GM19328 (cell line): Measurements from ENCODE around the gene LDHAL6A.
A peak's percentile ranks its signal among the peaks of the same experiment; 100 is the strongest.

Experiments
- ATAC-seq: cut with Tn5 transposase; IDR thresholded peaks from one replicate; pipeline ENCODE4 v1.9.1; 2021; ENCODE audit warnings: mild to moderate bottlenecking, moderate library complexity; ENCODE audit not compliant: unreplicated experiment

LDHAL6A gene

GRCh38 chr11:18490319-18490718 is 34.7 kb downstream of the LDHAL6A start:
- no peak for ATAC-seq

GRCh38 chr11:18490736-18491485 is 35.3 kb downstream of the LDHAL6A start:
- no peak for ATAC-seq

- no peak for ATAC-seq
Observed at GRCh38 chr11:18491924-18492323, 36.3 kb downstream of the LDHAL6A start.

GRCh38 chr11:18492888-18493287 is 37.2 kb downstream of the LDHAL6A start:
- ATAC-seq = no peak

- ATAC-seq = no peak
Observed at GRCh38 chr11:18493310-18493709, 37.7 kb downstream of the LDHAL6A start.

- no peak for ATAC-seq
Observed at GRCh38 chr11:18495271-18495670, 39.6 kb downstream of the LDHAL6A start.

- no peak for ATAC-seq
Observed at GRCh38 chr11:18495703-18496102, 40.0 kb downstream of the LDHAL6A start.

- no peak for ATAC-seq
Observed at GRCh38 chr11:18498039-18498438, 42.4 kb downstream of the LDHAL6A start.

GRCh38 chr11:18501629-18502028 is 46.0 kb downstream of the LDHAL6A start:
- no peak for ATAC-seq

- ATAC-seq = no peak
Observed at GRCh38 chr11:18502352-18502751, 46.7 kb downstream of the LDHAL6A start.

GRCh38 chr11:18521122-18521521 is 65.5 kb downstream of the LDHAL6A start:
- no peak for ATAC-seq

GRCh38 chr11:18522388-18522787 is 66.7 kb downstream of the LDHAL6A start:
- ATAC-seq = no peak

GRCh38 chr11:18523084-18523483 is 67.4 kb downstream of the LDHAL6A start:
- no peak for ATAC-seq

GRCh38 chr11:18524248-18524647 is 68.6 kb downstream of the LDHAL6A start:
- ATAC-seq = no peak

GRCh38 chr11:18526130-18526520 is 70.5 kb downstream of the LDHAL6A start:
- no peak for ATAC-seq

GRCh38 chr11:18526521-18527296 is 71.1 kb downstream of the LDHAL6A start, which contains the start of gene TSG101:
Gene TSG101 (minus strand): TSS chr11:18526942. CDS start chr11:18526816, 126 bp downstream.
- peak; percentile 94 for ATAC-seq

- ATAC-seq = no peak
Observed at GRCh38 chr11:18527512-18527911, 71.9 kb downstream of the LDHAL6A start.
